Measurements from ENCODE around the gene EPM2A.

GRCh38 chr6:145755682-145756081 is 20.4 kb upstream of the EPM2A start:
- no peak for TF ChIP-seq CTCF (IDR thresholded peaks at IDR 0.05; ENCODE audit: extremely low read depth in 1 of 2, insufficient read depth in 1 of 2, low read depth in 1 of 2, low read length in 2 of 2)
- TF ChIP-seq JUN (IDR thresholded peaks at IDR 0.05; ENCODE audit: borderline replicate concordance, insufficient read depth, insufficient read length, low read depth), result no peak
- TF ChIP-seq POLR2A (IDR thresholded peaks at IDR 0.05; ENCODE audit: low read depth, low read length), result no peak
- no peak for TF ChIP-seq EZH2 (IDR thresholded peaks at IDR 0.05; ENCODE audit: borderline replicate concordance, low read depth, low read length, severe bottlenecking)
- TF ChIP-seq, protein P1, sequence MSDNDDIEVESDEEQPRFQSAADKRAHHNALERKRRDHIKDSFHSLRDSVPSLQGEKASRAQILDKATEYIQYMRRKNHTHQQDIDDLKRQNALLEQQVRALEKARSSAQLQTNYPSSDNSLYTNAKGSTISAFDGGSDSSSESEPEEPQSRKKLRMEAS (IDR thresholded peaks at IDR 0.05; ENCODE audit: insufficient read depth, insufficient read length), result no peak
- no peak for TF ChIP-seq POLR2AphosphoS5 (IDR thresholded peaks at IDR 0.05; ENCODE audit: insufficient read depth, low read depth, low read length)
